Chondrocyte (in vitro differentiated cells): Measurements from ENCODE around the gene SERINC5. TPM values are rescaled to one million over a fixed set of nuclear protein-coding genes. Genes with fewer than 3 reads are reported as not detected.

Experiments used
- DNase-seq: peaks from one replicate; pipeline ENCODE4 v3.0.0; 2021; ENCODE audit warnings: mixed read lengths, low spot score
- H3K27ac Mint-ChIP-seq: one replicate; pipeline ENCODE4 v1.8.0; 2021; ENCODE audit warnings: mild to moderate bottlenecking, moderate library complexity, mixed read lengths; ENCODE audit not compliant: unreplicated experiment
- H3K27me3 Mint-ChIP-seq: 2 replicates; pipeline ENCODE4 v1.8.0; 2021; ENCODE audit warnings: low read depth, mixed read lengths
- H3K36me3 Mint-ChIP-seq: 2 replicates; pipeline ENCODE4 v1.8.0; 2021; ENCODE audit warnings: low read depth, mixed read lengths
- H3K4me1 Mint-ChIP-seq: 2 replicates; pipeline ENCODE4 v1.8.0; 2021; ENCODE audit warnings: low read depth, mild to moderate bottlenecking, mixed read lengths
- H3K4me3 Mint-ChIP-seq: one replicate; pipeline ENCODE4 v1.8.0; 2021; ENCODE audit warnings: mild to moderate bottlenecking, moderate library complexity, mixed read lengths; ENCODE audit not compliant: unreplicated experiment
- H3K9me3 Mint-ChIP-seq: 2 replicates; pipeline ENCODE4 v1.8.0; 2021; ENCODE audit warnings: low read depth, mixed read lengths
- CTCF ChIP-seq: fragments of 200-600 bp; sonication (generic); IDR thresholded peaks from 2 replicates; pipeline ENCODE4 v1.5.0; 2021; ENCODE audit warnings: antibody characterized with exemption, mild to moderate bottlenecking, moderate library complexity
- total RNA-seq: library from RNA; stranded (reverse); gene quantifications from 3 replicates; pipeline ENCODE4 v1.2.1, GENCODE V29; 2021

Gene SERINC5
- total RNA-seq, 1 donor from 2014 or later = 41.5 TPM

GRCh38 chr5:80082731-80083100, 173.1 kb downstream of the SERINC5 start:
- Mint-ChIP-seq H3K4me1 (peaks cover 2% of the 10 kb centered on the region), H3K27ac (no peak overlapping the region), H3K9me3 (no peaks in the 10 kb centered on the region), H3K27me3 (peaks cover 4% of the 10 kb centered on the region), H3K4me3 (no peak overlapping the region), H3K36me3 (no peaks in the 10 kb centered on the region)
- DNase-seq = no peak
- peak; percentile 76 for TF ChIP-seq CTCF

- H3K4me3 Mint-ChIP-seq = no peak overlapping the region
- H3K9me3 Mint-ChIP-seq = no peaks in the 10 kb centered on the region
- H3K27ac Mint-ChIP-seq = no peak overlapping the region
- peaks cover 4% of the 10 kb centered on the region for H3K27me3 Mint-ChIP-seq
- peaks cover 2% of the 10 kb centered on the region for H3K4me1 Mint-ChIP-seq
- H3K36me3 Mint-ChIP-seq = no peaks in the 10 kb centered on the region
- TF ChIP-seq CTCF = no peak
- no peak for DNase-seq
These were observed 173.6 kb downstream of the SERINC5 start for GRCh38 chr5:80082281-80082680.

DNA sequence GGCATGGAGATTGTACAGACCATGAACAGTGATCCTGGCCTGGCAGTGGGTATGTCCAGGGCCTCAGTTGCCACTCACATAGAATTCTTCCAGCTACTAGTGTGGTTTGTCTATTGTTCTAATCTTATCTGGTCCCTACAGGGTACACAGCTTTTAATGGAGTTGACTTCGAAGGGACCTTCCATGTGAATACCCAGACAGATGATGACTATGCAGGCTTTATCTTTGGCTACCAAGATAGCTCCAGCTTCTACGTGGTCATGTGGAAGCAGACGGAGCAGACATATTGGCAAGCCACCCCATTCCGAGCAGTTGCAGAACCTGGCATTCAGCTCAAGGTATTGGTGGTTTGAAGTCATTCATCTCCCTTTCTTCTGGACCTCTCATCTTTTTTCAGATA, 176.9 kb downstream of the SERINC5 start:
- Mint-ChIP-seq H3K4me3 (no peak overlapping the region), H3K4me1 (peaks cover 2% of the 10 kb centered on the region), H3K27ac (no peak overlapping the region), H3K9me3 (no peaks in the 10 kb centered on the region), H3K36me3 (no peaks in the 10 kb centered on the region), H3K27me3 (no peaks in the 10 kb centered on the region)
- no peak for DNase-seq
- TF ChIP-seq CTCF = no peak

DNA sequence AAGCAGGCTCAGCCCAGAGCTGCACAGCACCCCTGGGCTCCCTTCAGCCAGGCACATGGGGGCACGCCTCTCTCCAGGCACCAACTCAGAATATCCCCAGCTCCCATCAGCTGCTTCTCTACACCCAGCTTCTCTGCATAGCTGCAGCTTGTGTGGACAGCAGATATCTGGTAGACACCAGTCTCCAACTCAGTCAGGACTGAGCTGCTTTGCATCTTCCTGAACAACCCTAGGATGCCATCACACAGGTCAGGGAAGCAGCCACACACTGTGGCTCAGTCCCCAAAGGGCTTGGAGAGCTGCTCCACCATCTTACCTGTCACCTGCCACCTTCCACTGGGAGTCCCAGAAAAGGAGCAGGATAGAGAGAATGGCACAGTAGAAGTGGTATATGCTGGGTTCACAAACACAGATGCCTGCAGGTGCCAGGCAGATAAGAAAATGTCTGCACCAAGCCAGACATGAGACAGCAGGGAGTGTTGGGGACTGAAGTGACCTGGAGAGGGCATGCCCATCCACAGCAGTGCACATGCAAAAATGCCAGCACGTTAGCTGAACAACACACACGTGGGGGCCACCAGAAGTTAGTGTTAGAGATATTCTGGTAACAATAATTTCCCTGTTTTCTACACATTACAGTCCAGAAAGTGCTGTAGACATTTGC, 178.7 kb downstream of the SERINC5 start:
- no peaks in the 10 kb centered on the region for H3K9me3 Mint-ChIP-seq

More for the DNA sequence above, 178.7 kb downstream of the SERINC5 start:
- no peak for TF ChIP-seq CTCF
- Mint-ChIP-seq H3K27me3 (no peaks in the 10 kb centered on the region), H3K4me1 (peaks cover 5% of the 10 kb centered on the region), H3K27ac (no peak overlapping the region), H3K4me3 (no peak overlapping the region), H3K36me3 (no peaks in the 10 kb centered on the region)
- DNase-seq = no peak
